ENCODE measurements around the gene LMNTD2.

The LMNTD2 gene

GRCh38 chr11:528815-529727 lies 31.5 kb downstream of the LMNTD2 start:
- Histone ChIP-seq H3K4me2 (ENCODE audit: low read length) (no peak overlapping the region), H3F3A (ENCODE audit: insufficient read depth, low read length) (no peaks in the 10 kb centered on the region), H3K27ac (ENCODE audit: low read depth, low read length, poor library complexity, severe bottlenecking) (no peak overlapping the region), H3K27me3 (ENCODE audit: insufficient read depth, low read length) (no peaks in the 10 kb centered on the region), H3K36me3 (ENCODE audit: insufficient read depth, low read length) (peaks cover 16% of the 10 kb centered on the region), H3K4me3 (ENCODE audit: low read depth, low read length, poor library complexity, severe bottlenecking) (no peak overlapping the region), H3K9me3 (ENCODE audit: low read length) (no peaks in the 10 kb centered on the region), H3K4me1 (ENCODE audit: insufficient read depth, low read length, severe bottlenecking) (peaks cover under 1% of the 10 kb centered on the region), H2AFZ (ENCODE audit: low read length) (no peak overlapping the region), H3K9ac (ENCODE audit: low read length) (no peak overlapping the region), H3K9me2 (ENCODE audit: low read depth, low read length) (no peaks in the 10 kb centered on the region), H3K79me2 (ENCODE audit: insufficient read depth, low read length) (no peaks in the 10 kb centered on the region), H4K20me1 (ENCODE audit: insufficient read depth, low read length) (no peaks in the 10 kb centered on the region)
- TF ChIP-seq EZH2 (IDR thresholded peaks at IDR 0.05; ENCODE audit: borderline replicate concordance, low read length): no peak
- TF ChIP-seq, protein P1, sequence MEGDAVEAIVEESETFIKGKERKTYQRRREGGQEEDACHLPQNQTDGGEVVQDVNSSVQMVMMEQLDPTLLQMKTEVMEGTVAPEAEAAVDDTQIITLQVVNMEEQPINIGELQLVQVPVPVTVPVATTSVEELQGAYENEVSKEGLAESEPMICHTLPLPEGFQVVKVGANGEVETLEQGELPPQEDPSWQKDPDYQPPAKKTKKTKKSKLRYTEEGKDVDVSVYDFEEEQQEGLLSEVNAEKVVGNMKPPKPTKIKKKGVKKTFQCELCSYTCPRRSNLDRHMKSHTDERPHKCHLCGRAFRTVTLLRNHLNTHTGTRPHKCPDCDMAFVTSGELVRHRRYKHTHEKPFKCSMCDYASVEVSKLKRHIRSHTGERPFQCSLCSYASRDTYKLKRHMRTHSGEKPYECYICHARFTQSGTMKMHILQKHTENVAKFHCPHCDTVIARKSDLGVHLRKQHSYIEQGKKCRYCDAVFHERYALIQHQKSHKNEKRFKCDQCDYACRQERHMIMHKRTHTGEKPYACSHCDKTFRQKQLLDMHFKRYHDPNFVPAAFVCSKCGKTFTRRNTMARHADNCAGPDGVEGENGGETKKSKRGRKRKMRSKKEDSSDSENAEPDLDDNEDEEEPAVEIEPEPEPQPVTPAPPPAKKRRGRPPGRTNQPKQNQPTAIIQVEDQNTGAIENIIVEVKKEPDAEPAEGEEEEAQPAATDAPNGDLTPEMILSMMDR (IDR thresholded peaks at IDR 0.05; ENCODE audit: low read length): no peak

GRCh38 chr11:528166-528814 lies 32.2 kb downstream of the LMNTD2 start:
- Histone ChIP-seq H3K9me2 (ENCODE audit: low read depth, low read length) (no peaks in the 10 kb centered on the region), H3F3A (ENCODE audit: insufficient read depth, low read length) (no peaks in the 10 kb centered on the region), H3K4me2 (ENCODE audit: low read length) (no peak overlapping the region), H3K4me1 (ENCODE audit: insufficient read depth, low read length, severe bottlenecking) (no peaks in the 10 kb centered on the region), H3K9ac (ENCODE audit: low read length) (no peak overlapping the region), H4K20me1 (ENCODE audit: insufficient read depth, low read length) (no peaks in the 10 kb centered on the region), H3K36me3 (ENCODE audit: insufficient read depth, low read length) (peaks cover 16% of the 10 kb centered on the region), H3K4me3 (ENCODE audit: low read depth, low read length, poor library complexity, severe bottlenecking) (no peak overlapping the region), H3K79me2 (ENCODE audit: insufficient read depth, low read length) (no peaks in the 10 kb centered on the region), H3K27ac (ENCODE audit: low read depth, low read length, poor library complexity, severe bottlenecking) (no peak overlapping the region), H2AFZ (ENCODE audit: low read length) (no peak overlapping the region), H3K9me3 (ENCODE audit: low read length) (no peaks in the 10 kb centered on the region), H3K27me3 (ENCODE audit: insufficient read depth, low read length) (no peaks in the 10 kb centered on the region)
- TF ChIP-seq, protein P1 (IDR thresholded peaks at IDR 0.05; ENCODE audit: low read length): no peak
- TF ChIP-seq EZH2 (IDR thresholded peaks at IDR 0.05; ENCODE audit: borderline replicate concordance, low read length): no peak

- H3K4me2 ChIP-seq (ENCODE audit: low read length): no peak overlapping the region
- H3K27ac ChIP-seq (ENCODE audit: low read depth, low read length, poor library complexity, severe bottlenecking): no peak overlapping the region
- no peak overlapping the region for H2AFZ ChIP-seq (ENCODE audit: low read length)
- no peaks in the 10 kb centered on the region for H4K20me1 ChIP-seq (ENCODE audit: insufficient read depth, low read length)
- no peaks in the 10 kb centered on the region; the same call in 1 of the 2 replicates for H3K36me3 ChIP-seq (ENCODE audit: insufficient read depth, low read length)
- H3F3A ChIP-seq (ENCODE audit: insufficient read depth, low read length): no peaks in the 10 kb centered on the region
- H3K9me2 ChIP-seq (ENCODE audit: low read depth, low read length): no peaks in the 10 kb centered on the region
- no peaks in the 10 kb centered on the region for H3K79me2 ChIP-seq (ENCODE audit: insufficient read depth, low read length)
- H3K9ac ChIP-seq (ENCODE audit: low read length): no peak overlapping the region
- TF ChIP-seq EZH2 (IDR thresholded peaks at IDR 0.05; ENCODE audit: borderline replicate concordance, low read length): no peak
- TF ChIP-seq, protein P1 (IDR thresholded peaks at IDR 0.05; ENCODE audit: low read length): no peak
- H3K4me3 ChIP-seq (ENCODE audit: low read depth, low read length, poor library complexity, severe bottlenecking): no peak overlapping the region
- H3K27me3 ChIP-seq (ENCODE audit: insufficient read depth, low read length): no peaks in the 10 kb centered on the region
- H3K4me1 ChIP-seq (ENCODE audit: insufficient read depth, low read length, severe bottlenecking): no peaks in the 10 kb centered on the region
- no peaks in the 10 kb centered on the region for H3K9me3 ChIP-seq (ENCODE audit: low read length)
Measured at GRCh38 chr11:526192-526591, 34.3 kb downstream of the LMNTD2 start.
